Naive thymus-derived CD4-positive, alpha-beta T cell (primary cell): ENCODE results near the gene MTO1. TPM values are rescaled to one million over a fixed set of nuclear protein-coding genes. Genes with fewer than 3 reads are reported as not detected.
A peak's percentile ranks its signal among the peaks of the same experiment; 100 is the strongest.
"Not testable (repeated sequence)": the region's sequence is repeated elsewhere in the genome, so short reads cannot be mapped to it uniquely, and the experiment has no call there.

Experiments used
- ATAC-seq: fragments of 150-1000 bp; cut with Tn5 transposase; 2 replicates; pipeline ENCODE4 v1.10.0; 2021; ENCODE audit warnings: mild to moderate bottlenecking, moderate library complexity
- CTCF ChIA-PET: fragments of 350-600 bp; sonication (Branson Sonifier 250); formaldehyde crosslinking; loops from one replicate; lab custom pipeline; 2021; ENCODE audit warnings: antibody characterized with exemption; lab: Charles Lee
- POLR2A ChIA-PET: fragments of 350-600 bp; sonication (Branson Sonifier 250); formaldehyde crosslinking; loops from one replicate; lab custom pipeline; 2021; ENCODE audit warnings: antibody characterized with exemption, inconsistent platforms; lab: Charles Lee
- DNase-seq, 9 donors: peaks; one replicate each; pipeline versions ENCODE4 v3.0.0 to v3.0.0-alpha.2; 2020 to 2022; ENCODE audit warnings: mixed read lengths in 1 of 9
- H3K27ac ChIP-seq: one replicate; pipeline ENCODE4 v1.7.0; 2013; ENCODE audit warnings: mild to moderate bottlenecking, low read depth, low read length, moderate library complexity
- H3K27me3 ChIP-seq, 2 donors: one replicate each; pipeline ENCODE4 v1.7.0; 2013; ENCODE audit warnings: low read length in 2 of 2, mild to moderate bottlenecking in 2 of 2, moderate library complexity in 2 of 2; ENCODE audit not compliant: control insufficient read depth in 2 of 2, insufficient read depth in 2 of 2
- H3K36me3 ChIP-seq, 3 experiments: 1 replicate in 2 of 3; 2 replicates in 1 of 3; pipeline ENCODE4 v1.7.0; 2013; ENCODE audit warnings: low read length in 3 of 3, mild to moderate bottlenecking in 3 of 3, moderate library complexity in 1 of 3; ENCODE audit not compliant: insufficient read depth in 3 of 3, control insufficient read depth in 2 of 3
- H3K4me1 ChIP-seq, 2 donors: one replicate each; pipeline ENCODE4 v1.7.0; 2013; ENCODE audit warnings: low read length in 2 of 2, mild to moderate bottlenecking in 2 of 2, moderate library complexity in 1 of 2; ENCODE audit not compliant: control insufficient read depth in 2 of 2, insufficient read depth in 2 of 2
- H3K4me3 ChIP-seq: 2 replicates; pipeline ENCODE4 v1.7.0; 2013; ENCODE audit warnings: mild to moderate bottlenecking, low read length
- H3K9me3 ChIP-seq, 3 experiments: 1 replicate in 2 of 3; 2 replicates in 1 of 3; pipeline ENCODE4 v1.7.0; 2013; ENCODE audit warnings: low read length in 3 of 3; ENCODE audit not compliant: control insufficient read depth in 2 of 3
- H3K27ac Mint-ChIP-seq, 9 donors: one replicate each; pipeline ENCODE4 v1.8.0; 2020 to 2022; ENCODE audit warnings: mixed read lengths in 9 of 9, mild to moderate bottlenecking in 8 of 9, moderate library complexity in 5 of 9, inconsistent platforms in 2 of 9
- H3K27me3 Mint-ChIP-seq, 5 donors: one replicate each; pipeline ENCODE4 v1.8.0; 2021 to 2022; ENCODE audit warnings: mixed read lengths in 5 of 5, mild to moderate bottlenecking in 1 of 5
- H3K36me3 Mint-ChIP-seq, 5 donors: one replicate each; pipeline ENCODE4 v1.8.0; 2020 to 2022; ENCODE audit warnings: mixed read lengths in 5 of 5, mild to moderate bottlenecking in 3 of 5, inconsistent platforms in 1 of 5
- H3K4me1 Mint-ChIP-seq, 7 donors: one replicate each; pipeline ENCODE4 v1.8.0; 2020 to 2022; ENCODE audit warnings: mixed read lengths in 7 of 7, mild to moderate bottlenecking in 3 of 7, inconsistent platforms in 1 of 7
- H3K4me3 Mint-ChIP-seq, 10 donors: one replicate each; pipeline ENCODE4 v1.8.0; 2020 to 2022; ENCODE audit warnings: mild to moderate bottlenecking in 10 of 10, mixed read lengths in 10 of 10, moderate library complexity in 6 of 10, inconsistent platforms in 2 of 10
- H3K9me3 Mint-ChIP-seq, 11 donors: one replicate each; pipeline ENCODE4 v1.8.0; 2020 to 2022; ENCODE audit warnings: mixed read lengths in 11 of 11, mild to moderate bottlenecking in 4 of 11, inconsistent platforms in 1 of 11, moderate library complexity in 1 of 11
- intact Hi-C, 2 donors: fragments of 100-400 bp; cut with micrococcal nuclease; formaldehyde crosslinking; loops; one replicate each; pipeline ENCODE4 v1.15.1; 2023
- polyA plus RNA-seq, 2 donors: library from polyadenylated mRNA; unstranded; fragments of 300-500 nt; fragmentation: Illumina TruSeq; gene quantifications; one replicate each; pipeline ENCODE4 v1.2.3, GENCODE V29; 2021
- total RNA-seq, 6 experiments: library from RNA in 5 of 6; stranded (reverse) in 5 of 6; gene quantifications; 1 replicate in 5 of 6; 2 replicates in 1 of 6; pipeline ENCODE4 v1.2.3 and lab custom pipeline; 2021 to 2026

Gene MTO1
- total and polyA plus RNA-seq, 7 experiments from 2014 or later: 27.2 to 92.0 (median 44.6) TPM

- H3K9me3 ChIP-seq: no peaks in the 10 kb centered on the region
- peak overlapping the region; percentile 73 for H3K4me3 ChIP-seq
- H3K27me3 Mint-ChIP-seq: no peaks in the 10 kb centered on the region
- H3K27ac ChIP-seq: peak overlapping the region; percentile 79
- H3K27ac Mint-ChIP-seq: peak overlapping the region; percentile 65 to 93 (median 79)
- H3K4me1 ChIP-seq: peaks cover 4 to 5% of the 10 kb centered on the region in 2 donors
- DNase-seq (peak; percentile 22 to 53 (median 38)), ATAC-seq (peak; percentile 61)
- H3K4me3 Mint-ChIP-seq: peak overlapping the region; percentile 87 to 96 (median 90)
- no peaks in the 10 kb centered on the region for H3K9me3 Mint-ChIP-seq
- H3K4me1 Mint-ChIP-seq: peaks cover 17 to 35% (median 27%) of the 10 kb centered on the region in 7 donors
- ChIA-PET CTCF (interaction anchor here (0.7 to 2.2 kb wide), 2 partner anchors 10 to 159 kb away, joined by 3 to 10 read pairs; partner anchors contain the start of gene MTO1), POLR2A (interaction anchor here (0.7 to 3.2 kb wide), 4 partner anchors 10 to 69 kb away, joined by 3 to 48 read pairs (median 8); partner anchors contain the start of genes EEF1A1 and MTO1)
- no peaks in the 10 kb centered on the region for H3K27me3 ChIP-seq
- peaks cover 0 to 4% (median 0%) of the 10 kb centered on the region in 3 experiments for H3K36me3 ChIP-seq
- H3K36me3 Mint-ChIP-seq: peaks cover 0 to 21% (median 4%) of the 10 kb centered on the region in 5 donors
- intact Hi-C loops: loop anchor here (1.0 to 5.0 kb wide), 8 partner anchors 10 to 1831 kb away; partner anchors contain the start of genes EEF1A1 (in 2 of the 2), MTO1 (in 2 of the 2) and TMEM30A (in 1 of the 2)
Measured at GRCh38 chr6:73451223-73452106, 10.1 kb upstream of the MTO1 start.

- Mint-ChIP-seq H3K4me1 (peaks cover 17 to 38% (median 27%) of the 10 kb centered on the region in 7 donors), H3K27me3 (no peaks in the 10 kb centered on the region), H3K4me3 (peak within 1 kb of the TSS; percentile 87 to 96 (median 90)), H3K9me3 (no peaks in the 10 kb centered on the region), H3K36me3 (peaks cover 0 to 22% (median 4%) of the 10 kb centered on the region in 5 donors), H3K27ac (peak within 1 kb of the TSS; percentile 65 to 93 (median 79))
- Histone ChIP-seq H3K9me3 (no peaks in the 10 kb centered on the region), H3K36me3 (peaks cover 0 to 4% (median 0%) of the 10 kb centered on the region in 3 experiments), H3K27ac (peak within 1 kb of the TSS; percentile 79), H3K4me1 (peaks cover 3 to 5% of the 10 kb centered on the region in 2 donors), H3K4me3 (peak within 1 kb of the TSS; percentile 73), H3K27me3 (no peaks in the 10 kb centered on the region)
- DNase-seq: peak; percentile 37 to 77 (median 54)
- peak; percentile 92 for ATAC-seq
- ChIA-PET POLR2A (interaction anchor here (0.7 to 3.2 kb wide), 3 partner anchors 9 to 69 kb away, joined by 3 to 48 read pairs (median 12); partner anchors contain the start of genes EEF1A1 and MTO1), CTCF (interaction anchor here (0.7 to 2.2 kb wide), 2 partner anchors 9 to 158 kb away, joined by 3 to 10 read pairs; partner anchors contain the start of gene MTO1)
- intact Hi-C loops: loop anchor here (1.0 to 5.0 kb wide), 6 partner anchors 9 to 1830 kb away; partner anchors contain the start of genes EEF1A1 (in 1 of the 2), MTO1 (in 1 of the 2) and TMEM30A (in 1 of the 2)
Measured at GRCh38 chr6:73452107-73452461, 9.5 kb upstream of the MTO1 start, which contains the start of gene CGAS. Gene CGAS, minus strand, starts transcription at chr6:73452297. Its CDS starts 116 bp downstream, at chr6:73452181.

- H3K9me3 Mint-ChIP-seq: no peaks in the 10 kb centered on the region
- H3K4me3 Mint-ChIP-seq: peak overlapping the region in 2 of 10 donors; percentile 46 to 61
- DNase-seq (no peak), ATAC-seq (no peak)
- peaks cover 0 to 40% (median 20%) of the 10 kb centered on the region in 7 donors for H3K4me1 Mint-ChIP-seq
- no peak overlapping the region for H3K4me3 ChIP-seq
- H3K9me3 ChIP-seq: no peaks in the 10 kb centered on the region
- POLR2A ChIA-PET: no interaction called here
- H3K4me1 ChIP-seq: peaks cover 0 to 8% of the 10 kb centered on the region in 2 donors
- H3K27me3 ChIP-seq: no peaks in the 10 kb centered on the region
- CTCF ChIA-PET: no interaction called here
- H3K27ac Mint-ChIP-seq: peak overlapping the region in 3 of 9 donors; percentile 15 to 40 (median 22)
- H3K36me3 ChIP-seq: peaks cover 0 to 4% (median 0%) of the 10 kb centered on the region in 3 experiments
- peaks cover 0 to 5% (median 0%) of the 10 kb centered on the region in 5 donors for H3K36me3 Mint-ChIP-seq
- H3K27ac ChIP-seq: no peak overlapping the region
- intact Hi-C loops: no loop called here
- H3K27me3 Mint-ChIP-seq: no peaks in the 10 kb centered on the region
Measured at GRCh38 chr6:73455865-73456629, 5.5 kb upstream of the MTO1 start.

GRCh38 chr6:73459474-73459873 is 2.1 kb upstream of the MTO1 start:
- ATAC-seq, intact Hi-C loops, H3K27me3 ChIP-seq, H3K27me3 Mint-ChIP-seq, H3K4me1 ChIP-seq, H3K9me3 Mint-ChIP-seq, H3K9me3 ChIP-seq, CTCF ChIA-PET, H3K4me3 ChIP-seq, H3K36me3 ChIP-seq, DNase-seq, H3K27ac ChIP-seq: not testable (repeated sequence)
- Mint-ChIP-seq H3K36me3 (peaks cover 0 to 16% (median 4%) of the 10 kb centered on the region in 5 donors), H3K4me1 (peaks cover 7 to 58% (median 38%) of the 10 kb centered on the region in 7 donors), H3K27ac (peak overlapping the region in 8 of 9 donors; percentile 64 to 98 (median 92)), H3K4me3 (peak overlapping the region in 6 of 10 donors; percentile 21 to 98 (median 48))
- POLR2A ChIA-PET: interaction anchor here (0.6 to 6.2 kb wide), 2 partner anchors 20 to 63 kb away, joined by 3 to 81 read pairs; partner anchors contain the start of gene EEF1A1

GRCh38 chr6:73460056-73460455 is 1.5 kb upstream of the MTO1 start:
- ATAC-seq (no peak), DNase-seq (no peak)
- no peak overlapping the region for H3K4me3 ChIP-seq
- peaks cover 0 to 16% (median 4%) of the 10 kb centered on the region in 5 donors for H3K36me3 Mint-ChIP-seq
- intact Hi-C loops: loop anchor here (2.0 to 10.0 kb wide), 9 partner anchors 37 to 1825 kb away; partner anchors contain the start of genes COX7A2 (in 1 of the 2), EEF1A1 (in 1 of the 2), KCNQ5 (in 1 of the 2) and KHDC1 (in 1 of the 2)
- H3K27me3 Mint-ChIP-seq: no peaks in the 10 kb centered on the region
- H3K36me3 ChIP-seq: peaks cover 0 to 6% (median 0%) of the 10 kb centered on the region in 3 experiments
- peak overlapping the region; percentile 12 to 99 (median 62) for H3K4me3 Mint-ChIP-seq
- CTCF ChIA-PET: interaction anchor here (2.7 kb wide), 1 partner anchor 8 kb away, joined by 10 read pairs; the partner anchor contains the start of gene CGAS
- peak overlapping the region; percentile 65 to 98 (median 96) for H3K27ac Mint-ChIP-seq
- H3K4me1 ChIP-seq: peaks cover 0 to 8% of the 10 kb centered on the region in 2 donors
- no peaks in the 10 kb centered on the region for H3K9me3 Mint-ChIP-seq
- POLR2A ChIA-PET: interaction anchor here (0.6 to 6.2 kb wide), 3 partner anchors 8 to 62 kb away, joined by 3 to 81 read pairs (median 48); partner anchors contain the start of genes CGAS and EEF1A1
- no peaks in the 10 kb centered on the region for H3K9me3 ChIP-seq
- no peak overlapping the region for H3K27ac ChIP-seq
- peaks cover 7 to 54% (median 38%) of the 10 kb centered on the region in 7 donors for H3K4me1 Mint-ChIP-seq
- no peaks in the 10 kb centered on the region for H3K27me3 ChIP-seq
